ENCODE data around the gene TRIM42.

TRIM42 gene

GRCh38 chr3:140695361-140696061 is 17.6 kb downstream of the TRIM42 start:
- TF ChIP-seq CTCF (IDR thresholded peaks at IDR 0.05; ENCODE audit: borderline replicate concordance, extremely low read depth, low read length, poor library complexity, severe bottlenecking) (no peak), EZH2 (IDR thresholded peaks at IDR 0.05; ENCODE audit: borderline replicate concordance, low read depth, low read length, severe bottlenecking) (no peak)
- no peak overlapping the region for H3K9ac ChIP-seq (ENCODE audit: low read depth, low read length)
- no peaks in the 10 kb centered on the region for H3K4me1 ChIP-seq (ENCODE audit: insufficient read depth, low read length)
- no peaks in the 10 kb centered on the region for H3K9me3 ChIP-seq (ENCODE audit: insufficient read depth, low read length, severe bottlenecking)
- H4K20me1 ChIP-seq (ENCODE audit: insufficient read depth, low read length), result no peaks in the 10 kb centered on the region
- no peak overlapping the region for H3K27ac ChIP-seq (ENCODE audit: low read length)
- H3K4me3 ChIP-seq (ENCODE audit: low read depth in 1 of 2, low read length in 2 of 2), result no peak overlapping the region
- peaks cover 3% of the 10 kb centered on the region for H3K27me3 ChIP-seq (ENCODE audit: insufficient read depth, low read length, poor library complexity)
- no peaks in the 10 kb centered on the region for H3K79me2 ChIP-seq (ENCODE audit: insufficient read depth, low read length)
- H2AFZ ChIP-seq (ENCODE audit: low read depth, low read length), result no peak overlapping the region
- H3K4me2 ChIP-seq (ENCODE audit: insufficient read depth, low read length), result no peak overlapping the region
- no peaks in the 10 kb centered on the region for H3K36me3 ChIP-seq (ENCODE audit: insufficient read depth, low read length)
- no peak for ATAC-seq (ENCODE audit: insufficient read depth, low read depth)
- no peak for DNase-seq

- Histone ChIP-seq H3K9ac (ENCODE audit: low read depth, low read length) (no peak overlapping the region), H3K4me1 (ENCODE audit: insufficient read depth, low read length) (no peaks in the 10 kb centered on the region), H3K79me2 (ENCODE audit: insufficient read depth, low read length) (no peaks in the 10 kb centered on the region), H2AFZ (ENCODE audit: low read depth, low read length) (no peak overlapping the region), H3K9me3 (ENCODE audit: insufficient read depth, low read length, severe bottlenecking) (no peaks in the 10 kb centered on the region), H3K27me3 (ENCODE audit: insufficient read depth, low read length, poor library complexity) (no peaks in the 10 kb centered on the region), H3K27ac (ENCODE audit: low read length) (no peak overlapping the region), H3K36me3 (ENCODE audit: insufficient read depth, low read length) (no peaks in the 10 kb centered on the region), H3K4me3 (ENCODE audit: low read depth in 1 of 2, low read length in 2 of 2) (no peak overlapping the region), H4K20me1 (ENCODE audit: insufficient read depth, low read length) (no peaks in the 10 kb centered on the region), H3K4me2 (ENCODE audit: insufficient read depth, low read length) (no peak overlapping the region)
- DNase-seq (no peak), ATAC-seq (ENCODE audit: insufficient read depth, low read depth) (no peak)
- no peak for TF ChIP-seq CTCF (IDR thresholded peaks at IDR 0.05; ENCODE audit: borderline replicate concordance, extremely low read depth, low read length, poor library complexity, severe bottlenecking)
- TF ChIP-seq EZH2 (IDR thresholded peaks at IDR 0.05; ENCODE audit: borderline replicate concordance, low read depth, low read length, severe bottlenecking), result no peak
Observed at GRCh38 chr3:140699516-140700231, 21.8 kb downstream of the TRIM42 start.

- H3K79me2 ChIP-seq (ENCODE audit: insufficient read depth, low read length), result no peaks in the 10 kb centered on the region
- no peaks in the 10 kb centered on the region for H3K27me3 ChIP-seq (ENCODE audit: insufficient read depth, low read length, poor library complexity)
- no peaks in the 10 kb centered on the region for H3K4me1 ChIP-seq (ENCODE audit: insufficient read depth, low read length)
- DNase-seq, result no peak
- H4K20me1 ChIP-seq (ENCODE audit: insufficient read depth, low read length), result no peaks in the 10 kb centered on the region
- peaks cover 2% of the 10 kb centered on the region for H3K9me3 ChIP-seq (ENCODE audit: insufficient read depth, low read length, severe bottlenecking)
- no peak overlapping the region for H2AFZ ChIP-seq (ENCODE audit: low read depth, low read length)
- no peak overlapping the region for H3K27ac ChIP-seq (ENCODE audit: low read length)
- H3K9ac ChIP-seq (ENCODE audit: low read depth, low read length), result no peak overlapping the region
- H3K4me2 ChIP-seq (ENCODE audit: insufficient read depth, low read length), result no peak overlapping the region
- TF ChIP-seq CTCF (IDR thresholded peaks at IDR 0.05; ENCODE audit: borderline replicate concordance, extremely low read depth, low read length, poor library complexity, severe bottlenecking) (no peak), EZH2 (IDR thresholded peaks at IDR 0.05; ENCODE audit: borderline replicate concordance, low read depth, low read length, severe bottlenecking) (no peak)
- H3K4me3 ChIP-seq (ENCODE audit: low read depth in 1 of 2, low read length in 2 of 2), result no peak overlapping the region
- no peaks in the 10 kb centered on the region for H3K36me3 ChIP-seq (ENCODE audit: insufficient read depth, low read length)
- no peak for ATAC-seq (ENCODE audit: insufficient read depth, low read depth)
Observed at GRCh38 chr3:140702281-140702680, 24.4 kb downstream of the TRIM42 start.
